Fibroblast of the aortic adventitia (primary cell): ENCODE measurements around the gene TBC1D2B. TPM values are rescaled to one million over a fixed set of nuclear protein-coding genes. Genes with fewer than 3 reads are reported as not detected.

Experiments used
- DNase-seq: peaks from one replicate; pipeline ENCODE4 v3.0.0-alpha.2; 2010; ENCODE audit warnings: low read depth
- H3K4me3 ChIP-seq: 2 replicates; pipeline ENCODE4 v1.5.1; 2011; ENCODE audit warnings: low read depth, mild to moderate bottlenecking, control low read depth, low read length, moderate library complexity
- CTCF ChIP-seq: IDR thresholded peaks from 2 replicates; pipeline ENCODE4 v1.5.1; 2011; ENCODE audit warnings: mild to moderate bottlenecking, low read length, control low read depth, inconsistent platforms; ENCODE audit not compliant: insufficient read depth
- total RNA-seq: library from RNA; depleted of rRNA; stranded (reverse); fragments of >200 nt; gene quantifications from 2 replicates; pipeline ENCODE4 v1.2.3, GENCODE V29; 2012; ENCODE audit warnings: low replicate concordance

Gene TBC1D2B
- total RNA-seq, 1 donor, result 28.9 TPM

GRCh38 chr15:78055919-78056713 lies 21.4 kb downstream of the TBC1D2B start:
- DNase-seq, result peak; percentile 36
- H3K4me3 ChIP-seq, result no peak overlapping the region
- TF ChIP-seq CTCF, result no peak

GRCh38 chr15:78054966-78055365 lies 22.5 kb downstream of the TBC1D2B start:
- no peak for DNase-seq
- no peak for TF ChIP-seq CTCF

GRCh38 chr15:78054518-78054917 lies 23.0 kb downstream of the TBC1D2B start:
- H3K4me3 ChIP-seq, result no peak overlapping the region
- no peak for TF ChIP-seq CTCF
- DNase-seq, result no peak

More at GRCh38 chr15:78054966-78055365, 22.5 kb downstream of the TBC1D2B start:
- no peak overlapping the region for H3K4me3 ChIP-seq

GRCh38 chr15:78052545-78052944 lies 25.0 kb downstream of the TBC1D2B start:
- TF ChIP-seq CTCF, result no peak
- DNase-seq, result no peak
- no peak overlapping the region for H3K4me3 ChIP-seq

- no peak for TF ChIP-seq CTCF
- peak; percentile 57 for DNase-seq
- no peak overlapping the region for H3K4me3 ChIP-seq
Measured at GRCh38 chr15:78052001-78052401, 25.5 kb downstream of the TBC1D2B start.

- no peak for DNase-seq
- no peak for TF ChIP-seq CTCF
- H3K4me3 ChIP-seq, result no peak overlapping the region
Measured at GRCh38 chr15:78051596-78051995, 25.9 kb downstream of the TBC1D2B start.
